Measurements from ENCODE around the gene HTR6. TPM values are rescaled to one million over a fixed set of nuclear protein-coding genes. Genes with fewer than 3 reads are reported as not detected.

Gene HTR6
- total and polyA plus RNA-seq, 2 of the 4 experiments (the other 2 are of a cell fraction), result not detected

DNA sequence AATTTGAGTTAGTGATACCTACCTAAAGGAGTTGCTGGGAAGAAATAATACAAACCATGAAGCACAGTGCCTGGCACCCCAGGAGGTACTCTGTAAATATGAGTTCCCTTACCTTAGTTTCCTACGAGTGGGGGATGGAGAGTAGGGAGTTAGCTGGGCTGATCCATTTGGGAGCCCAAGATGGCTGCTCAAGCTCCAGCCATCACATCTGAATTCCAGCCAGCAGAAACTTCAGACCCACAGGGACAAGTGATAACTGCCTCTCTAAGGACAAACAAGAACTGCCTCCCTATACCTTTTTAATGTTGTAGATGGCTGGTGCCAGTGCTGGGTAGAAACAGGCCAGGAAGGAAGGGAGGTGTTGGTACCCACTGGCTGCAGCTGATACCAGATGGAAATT is 22.7 kb downstream of the HTR6 start:
- no peak overlapping the region for H2AK5ac ChIP-seq (ENCODE audit: low read depth, low read length)
- H3K9me1 ChIP-seq (ENCODE audit: insufficient read depth, low read length), result no peaks in the 10 kb centered on the region
- H3K27me3 ChIP-seq (ENCODE audit: control insufficient read depth, insufficient read depth, low read length), result no peaks in the 10 kb centered on the region
- H3K27ac ChIP-seq (ENCODE audit: insufficient read depth, low read length), result no peak overlapping the region
- no peak for ATAC-seq (ENCODE audit: low read depth)
- no peak overlapping the region for H4K91ac ChIP-seq (ENCODE audit: insufficient read depth, low read depth, low read length)
- H3K36me3 ChIP-seq (ENCODE audit: control insufficient read depth, insufficient read depth, low read length), result peaks cover 11% of the 10 kb centered on the region; the same call in 1 of the 2 replicates
- no peak overlapping the region for H2AFZ ChIP-seq (replicated peaks; ENCODE audit: low read length, poor library complexity)
- no peak overlapping the region for H2BK15ac ChIP-seq (ENCODE audit: low read depth, low read length)
- intact Hi-C loops (cut with micrococcal nuclease) (no loop called here), in situ Hi-C loops (cut with MboI; ENCODE audit: low sequenced_read_pairs) (no loop called here), dilution Hi-C loops (cut with HindIII; ENCODE audit: low sequenced_read_pairs, unreplicated experiment) (no loop called here)
- H2BK5ac ChIP-seq (ENCODE audit: low read depth, low read length, poor library complexity, severe bottlenecking), result no peak overlapping the region
- no peak overlapping the region for H2AK9ac ChIP-seq (replicated peaks; ENCODE audit: low read depth, low read length, poor library complexity)
- no peak overlapping the region for H2BK20ac ChIP-seq (ENCODE audit: low read depth, low read length)
- no peaks in the 10 kb centered on the region for H3K4me1 ChIP-seq (ENCODE audit: control insufficient read depth, insufficient read depth, low read length)
- H4K8ac ChIP-seq (ENCODE audit: low read depth in 2 of 2, low read length in 2 of 2), result no peak overlapping the region
- no peak overlapping the region for H3K4ac ChIP-seq (ENCODE audit: low read depth, low read length)
- no peaks in the 10 kb centered on the region; the same call in 1 of the 2 replicates for H4K20me1 ChIP-seq (ENCODE audit: insufficient read depth, low read length)
- H3K4me2 ChIP-seq (ENCODE audit: low read depth, low read length), result no peak overlapping the region
- ChIA-PET CTCF (interaction anchor here (1.8 kb wide), 1 partner anchor 17 kb away, joined by 5 read pairs; no protein-coding TSS in a partner anchor), POLR2A (ENCODE audit: unreplicated experiment) (no interaction called here)
- H3K9ac ChIP-seq (ENCODE audit: low read depth, low read length), result no peak overlapping the region
- TF ChIP-seq MXI1 (IDR thresholded peaks at IDR 0.05; ENCODE audit: borderline replicate concordance, low read depth, low read length), result no peak
- TF ChIP-seq RCOR1 (IDR thresholded peaks at IDR 0.05; ENCODE audit: insufficient replicate concordance, low read length), result no peak
- TF ChIP-seq POLR2A (IDR thresholded peaks at IDR 0.05; ENCODE audit: low read depth, low read length), result no peak
- no peak for TF ChIP-seq NFE2L2 (IDR thresholded peaks at IDR 0.05; ENCODE audit: low read depth, low read length)
- TF ChIP-seq, protein P1, sequence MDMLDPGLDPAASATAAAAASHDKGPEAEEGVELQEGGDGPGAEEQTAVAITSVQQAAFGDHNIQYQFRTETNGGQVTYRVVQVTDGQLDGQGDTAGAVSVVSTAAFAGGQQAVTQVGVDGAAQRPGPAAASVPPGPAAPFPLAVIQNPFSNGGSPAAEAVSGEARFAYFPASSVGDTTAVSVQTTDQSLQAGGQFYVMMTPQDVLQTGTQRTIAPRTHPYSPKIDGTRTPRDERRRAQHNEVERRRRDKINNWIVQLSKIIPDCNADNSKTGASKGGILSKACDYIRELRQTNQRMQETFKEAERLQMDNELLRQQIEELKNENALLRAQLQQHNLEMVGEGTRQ (IDR thresholded peaks at IDR 0.05; ENCODE audit: low read depth, low read length), result no peak
- no peak for TF ChIP-seq MAFK (IDR thresholded peaks at IDR 0.05; ENCODE audit: low read depth, low read length)
- no peak for TF ChIP-seq SMC3 (IDR thresholded peaks at IDR 0.05; ENCODE audit: low read depth, low read length)
- no peak for TF ChIP-seq CHD1 (IDR thresholded peaks at IDR 0.05; ENCODE audit: low read depth, low read length)
- TF ChIP-seq BHLHE40 (IDR thresholded peaks at IDR 0.05; ENCODE audit: low read depth, low read length), result no peak
- TF ChIP-seq CEBPB (IDR thresholded peaks at IDR 0.05; ENCODE audit: low read depth, low read length), result no peak
- TF ChIP-seq, protein P2, sequence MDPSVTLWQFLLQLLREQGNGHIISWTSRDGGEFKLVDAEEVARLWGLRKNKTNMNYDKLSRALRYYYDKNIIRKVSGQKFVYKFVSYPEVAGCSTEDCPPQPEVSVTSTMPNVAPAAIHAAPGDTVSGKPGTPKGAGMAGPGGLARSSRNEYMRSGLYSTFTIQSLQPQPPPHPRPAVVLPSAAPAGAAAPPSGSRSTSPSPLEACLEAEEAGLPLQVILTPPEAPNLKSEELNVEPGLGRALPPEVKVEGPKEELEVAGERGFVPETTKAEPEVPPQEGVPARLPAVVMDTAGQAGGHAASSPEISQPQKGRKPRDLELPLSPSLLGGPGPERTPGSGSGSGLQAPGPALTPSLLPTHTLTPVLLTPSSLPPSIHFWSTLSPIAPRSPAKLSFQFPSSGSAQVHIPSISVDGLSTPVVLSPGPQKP (IDR thresholded peaks at IDR 0.05; ENCODE audit: borderline replicate concordance, low read depth, low read length), result no peak
- no peak for TF ChIP-seq RFX5 (IDR thresholded peaks at IDR 0.05; ENCODE audit: low read depth, low read length)
- TF ChIP-seq MAZ (IDR thresholded peaks at IDR 0.05; ENCODE audit: borderline replicate concordance, low read depth, low read length), result no peak
- TF ChIP-seq, protein P3, sequence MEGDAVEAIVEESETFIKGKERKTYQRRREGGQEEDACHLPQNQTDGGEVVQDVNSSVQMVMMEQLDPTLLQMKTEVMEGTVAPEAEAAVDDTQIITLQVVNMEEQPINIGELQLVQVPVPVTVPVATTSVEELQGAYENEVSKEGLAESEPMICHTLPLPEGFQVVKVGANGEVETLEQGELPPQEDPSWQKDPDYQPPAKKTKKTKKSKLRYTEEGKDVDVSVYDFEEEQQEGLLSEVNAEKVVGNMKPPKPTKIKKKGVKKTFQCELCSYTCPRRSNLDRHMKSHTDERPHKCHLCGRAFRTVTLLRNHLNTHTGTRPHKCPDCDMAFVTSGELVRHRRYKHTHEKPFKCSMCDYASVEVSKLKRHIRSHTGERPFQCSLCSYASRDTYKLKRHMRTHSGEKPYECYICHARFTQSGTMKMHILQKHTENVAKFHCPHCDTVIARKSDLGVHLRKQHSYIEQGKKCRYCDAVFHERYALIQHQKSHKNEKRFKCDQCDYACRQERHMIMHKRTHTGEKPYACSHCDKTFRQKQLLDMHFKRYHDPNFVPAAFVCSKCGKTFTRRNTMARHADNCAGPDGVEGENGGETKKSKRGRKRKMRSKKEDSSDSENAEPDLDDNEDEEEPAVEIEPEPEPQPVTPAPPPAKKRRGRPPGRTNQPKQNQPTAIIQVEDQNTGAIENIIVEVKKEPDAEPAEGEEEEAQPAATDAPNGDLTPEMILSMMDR (conservative IDR thresholded peaks at IDR 0.05; ENCODE audit: low read depth, low read length), result no peak
- TF ChIP-seq FOS (IDR thresholded peaks at IDR 0.05; ENCODE audit: low read depth, low read length), result no peak
- H3K23ac ChIP-seq (ENCODE audit: low read depth, low read length), result no peak overlapping the region
- H3K79me1 ChIP-seq (ENCODE audit: low read depth in 1 of 2, low read length in 2 of 2), result no peaks in the 10 kb centered on the region
- DNase-seq, result no peak
- no peak overlapping the region for H3K18ac ChIP-seq (ENCODE audit: low read depth, low read length)
- H3K14ac ChIP-seq (replicated peaks; ENCODE audit: low read depth, low read length), result no peak overlapping the region
- no peak overlapping the region for H2BK120ac ChIP-seq (ENCODE audit: low read depth, low read length)
- BruUV-seq (replicated peaks), result no TSS peak
- WGBS, 2 experiments (ENCODE audit: extremely low coverage in 2 of 2, insufficient read length in 1 of 2), result no CpG with 5 or more reads among the region's 1 CpG
- peaks cover 3% of the 10 kb centered on the region; the same call in 1 of the 2 replicates for H3K9me3 ChIP-seq (ENCODE audit: control insufficient read depth, insufficient read depth, low read length)
- H3K4me3 ChIP-seq (ENCODE audit: insufficient read depth, low read depth, low read length), result no peak overlapping the region
- no peak overlapping the region for H3K56ac ChIP-seq (ENCODE audit: extremely low read depth, insufficient read depth, low read length)
- no peak overlapping the region for H4K5ac ChIP-seq (ENCODE audit: low read depth, low read length)
